HCT116 (cell line): ENCODE results near the gene SLC9A2. TPM values are rescaled to one million over a fixed set of nuclear protein-coding genes. Genes with fewer than 3 reads are reported as not detected.

Experiments used
- ATAC-seq: fragments of 200-7000 bp; cut with Tn5 transposase; 2 replicates; pipeline ENCODE4 v1.9.1; 2020; ENCODE audit warnings: mild to moderate bottlenecking, moderate library complexity
- BruUV-seq: library from RNA; stranded (reverse); fragments of 400-500 nt; replicated peaks from 2 replicates; lab custom pipeline; 2021; lab: Mats Ljungman, UMichigan
- CTCF ChIA-PET: fragments of 300-600 bp; sonication (Branson Sonifier 250); formaldehyde crosslinking; loops from one replicate; lab custom pipeline; 2021; ENCODE audit warnings: antibody characterized with exemption; lab: Charles Lee
- POLR2A ChIA-PET: fragments of 300-600, 350-600 bp; sonication (Branson Sonifier 250); formaldehyde crosslinking; loops from one replicate; lab custom pipeline; 2021; ENCODE audit warnings: antibody characterized with exemption; lab: Charles Lee
- RAD21 ChIA-PET, 2 experiments: fragments of 300-600 bp; sonication (Branson Sonifier 250); formaldehyde crosslinking; loops; one replicate each; lab custom pipeline; 2023; ENCODE audit warnings: low total read pairs in 2 of 2; ENCODE audit not compliant: uncharacterized antibody in 2 of 2, unreplicated experiment in 2 of 2, low non-redundant PET in 1 of 2; lab: Charles Lee
- DNase-seq: peaks from one replicate; pipeline ENCODE4 v3.0.0-alpha.2; 2010; ENCODE audit warnings: low read depth, low spot score
- H2AFZ ChIP-seq: fragments of 200-600 bp; shearing (Covaris generic), sonication (generic); 2 replicates; pipeline ENCODE4 v1.6.1; 2017; ENCODE audit warnings: low read depth, mixed run types, mixed read lengths, antibody characterized with exemption, low read length; ENCODE audit not compliant: poor library complexity, severe bottlenecking
- H3K27ac ChIP-seq: 2 replicates; pipeline ENCODE4 v1.5.1; 2012; ENCODE audit warnings: low read depth, low read length
- H3K27me3 ChIP-seq: fragments of 200-600 bp; sonication (generic); 2 replicates; pipeline ENCODE4 v1.6.1; 2016; ENCODE audit warnings: mixed run types, low read length, mixed read lengths; ENCODE audit not compliant: insufficient read depth
- H3K36me3 ChIP-seq, 2 experiments: fragments of 200-500 bp in 1 of 2; fragments of 200-600 bp in 1 of 2; sonication (Bioruptor generic) in 1 of 2; sonication (generic) in 1 of 2; 2 replicates each; pipeline versions ENCODE4 v1.5.1 to v1.6.1; 2014 to 2016; ENCODE audit warnings: low read length in 2 of 2, inconsistent platforms in 1 of 2, mixed read lengths in 1 of 2, mixed run types in 1 of 2; ENCODE audit not compliant: insufficient read depth in 2 of 2, control insufficient read depth in 1 of 2
- H3K4me1 ChIP-seq, 2 experiments: fragments of 200-600 bp in 1 of 2; sonication (generic) in 1 of 2; 2 replicates each; pipeline versions ENCODE4 v1.5.1 to v1.6.1; 2012 to 2017; ENCODE audit warnings: low read length in 2 of 2, inconsistent platforms in 1 of 2, mild to moderate bottlenecking in 1 of 2, mixed read lengths in 1 of 2, mixed run types in 1 of 2, moderate library complexity in 1 of 2; ENCODE audit not compliant: insufficient read depth in 2 of 2, control insufficient read depth in 1 of 2
- H3K4me2 ChIP-seq: fragments of 200-600 bp; sonication (generic); 2 replicates; pipeline ENCODE4 v1.6.1; 2017; ENCODE audit warnings: mixed run types, low read length, mixed read lengths
- H3K4me3 ChIP-seq, 2 experiments: fragments of 200-600 bp in 1 of 2; sonication (generic) in 1 of 2; replicated peaks in 1 of 2; 2 replicates each; pipeline ENCODE4 v1.5.1; 2011 to 2016; ENCODE audit warnings: low read length in 2 of 2, control low read depth in 1 of 2, low read depth in 1 of 2, mild to moderate bottlenecking in 1 of 2, mixed read lengths in 1 of 2, mixed run types in 1 of 2
- H3K79me2 ChIP-seq: fragments of 200-600 bp; sonication (generic); 2 replicates; pipeline ENCODE4 v1.6.1; 2017; ENCODE audit warnings: mild to moderate bottlenecking, mixed run types, low read length, moderate library complexity, mixed read lengths; ENCODE audit not compliant: insufficient read depth
- H3K9ac ChIP-seq: fragments of 200-600 bp; sonication (generic); 2 replicates; pipeline ENCODE4 v1.6.1; 2016; ENCODE audit warnings: low read length, mixed read lengths
- H3K9me2 ChIP-seq: fragments of 200-600 bp; sonication (generic), shearing (Covaris generic); 2 replicates; pipeline ENCODE4 v1.6.1; 2017; ENCODE audit warnings: mixed run types, mild to moderate bottlenecking, moderate library complexity; ENCODE audit not compliant: insufficient read depth
- H3K9me3 ChIP-seq, 2 experiments: fragments of 200-500 bp in 1 of 2; fragments of 200-600 bp in 1 of 2; sonication (Bioruptor generic) in 1 of 2; sonication (generic) in 1 of 2; 2 replicates each; pipeline ENCODE4 v1.6.1; 2014 to 2017; ENCODE audit warnings: low read length in 2 of 2, mixed read lengths in 2 of 2, inconsistent platforms in 1 of 2, low read depth in 1 of 2, mild to moderate bottlenecking in 1 of 2, mixed run types in 1 of 2, moderate library complexity in 1 of 2; ENCODE audit not compliant: control insufficient read depth in 1 of 2, insufficient read depth in 1 of 2
- H4K20me1 ChIP-seq: fragments of 200-600 bp; sonication (generic), shearing (Covaris generic); 2 replicates; pipeline ENCODE4 v1.6.1; 2017; ENCODE audit warnings: mixed run types, mild to moderate bottlenecking, moderate library complexity; ENCODE audit not compliant: insufficient read depth
- CBX3 ChIP-seq: IDR thresholded peaks from 2 replicates; pipeline ENCODE4 v1.6.1; 2012; ENCODE audit warnings: low read depth
- CEBPB ChIP-seq: IDR thresholded peaks from 2 replicates; pipeline ENCODE4 v1.6.1; 2012; ENCODE audit warnings: low read depth
- CTCF ChIP-seq, 3 experiments: fragments of 200-600 bp in 1 of 3; sonication (generic) in 1 of 3; IDR thresholded peaks in 2 of 3; conservative IDR thresholded peaks in 1 of 3; 2 replicates each; pipeline ENCODE4 v1.5.1; 2012 to 2017; ENCODE audit warnings: low read depth in 2 of 3, low read length in 2 of 3, antibody characterized with exemption in 1 of 3, borderline replicate concordance in 1 of 3, control low read depth in 1 of 3, mild to moderate bottlenecking in 1 of 3, mixed read lengths in 1 of 3, mixed run types in 1 of 3, moderate library complexity in 1 of 3; ENCODE audit not compliant: insufficient read depth in 1 of 3
- ELF1 ChIP-seq: IDR thresholded peaks from 2 replicates; pipeline ENCODE4 v1.6.1; 2012; ENCODE audit warnings: low read depth, borderline replicate concordance
- EZH2 ChIP-seq: fragments of 200-600 bp; sonication (generic); IDR thresholded peaks from 2 replicates; pipeline ENCODE4 v1.6.1; 2017; ENCODE audit warnings: antibody characterized with exemption, mixed run types
- FOSL1 ChIP-seq: IDR thresholded peaks from 2 replicates; pipeline ENCODE4 v1.6.1; 2012; ENCODE audit warnings: low read depth
- JUND ChIP-seq: IDR thresholded peaks from 2 replicates; pipeline ENCODE4 v1.6.1; 2012
- MAX ChIP-seq: IDR thresholded peaks from 2 replicates; pipeline ENCODE4 v1.6.1; 2012
- POLR2A ChIP-seq: IDR thresholded peaks from 2 replicates; pipeline ENCODE4 v1.7.0; 2011; ENCODE audit warnings: borderline replicate concordance; ENCODE audit not compliant: insufficient read depth, insufficient read length; ENCODE audit errors: extremely low read depth
- POLR2AphosphoS5 ChIP-seq: IDR thresholded peaks from 2 replicates; pipeline ENCODE4 v1.6.1; 2011; ENCODE audit warnings: mild to moderate bottlenecking, low read depth, low read length, moderate library complexity
- RAD21 ChIP-seq: IDR thresholded peaks from 2 replicates; pipeline ENCODE4 v1.6.1; 2012; ENCODE audit warnings: low read depth, mild to moderate bottlenecking
- SP1 ChIP-seq: IDR thresholded peaks from 2 replicates; pipeline ENCODE4 v1.6.1; 2012; ENCODE audit warnings: low read depth
- ZNF274 ChIP-seq: fragments of 200-500 bp; sonication (Bioruptor generic); IDR thresholded peaks from 2 replicates; pipeline ENCODE4 v1.6.1; 2014; ENCODE audit warnings: mild to moderate bottlenecking, low read depth, low read length, inconsistent platforms
- intact Hi-C: fragments of 100-400 bp; cut with micrococcal nuclease; formaldehyde crosslinking; loops from 2 replicates; pipeline ENCODE4 v1.10.0; 2022
- total RNA-seq: library from RNA; stranded (reverse); gene quantifications from one replicate; pipeline ENCODE4 v1.2.1, GENCODE V29; 2021; ENCODE audit not compliant: unreplicated experiment

SLC9A2 gene
- total RNA-seq, 1 experiment from 2014 or later, result 1.4 TPM

GRCh38 chr2:102606353-102606752 is 13.0 kb upstream of the SLC9A2 start:
- CTCF ChIA-PET, result interaction anchor here (1.8 kb wide), 1 partner anchor 10 kb away, joined by 6 read pairs; no protein-coding TSS in a partner anchor

GRCh38 chr2:102615620-102616436 is 3.5 kb upstream of the SLC9A2 start:
- RAD21 ChIA-PET, result interaction anchor here in 1 of 2 experiments (1.0 kb wide), 1 partner anchor 143 kb away, joined by 6 read pairs; the partner anchor contains the start of gene SLC9A4
- peak; percentile 78 for ATAC-seq
- POLR2A ChIA-PET, result no interaction called here

More at GRCh38 chr2:102606353-102606752, 13.0 kb upstream of the SLC9A2 start:
- ATAC-seq (no peak), DNase-seq (no peak)
- no peak overlapping the region for H2AFZ ChIP-seq
- no peaks in the 10 kb centered on the region for H3K36me3 ChIP-seq
- H3K79me2 ChIP-seq, result no peaks in the 10 kb centered on the region
- intact Hi-C loops, result no loop called here
- POLR2A ChIA-PET, result no interaction called here
- H3K9me3 ChIP-seq, result no peaks in the 10 kb centered on the region
- H4K20me1 ChIP-seq, result no peaks in the 10 kb centered on the region
- no peak overlapping the region for H3K27ac ChIP-seq
- RAD21 ChIA-PET, result no interaction called here
- no peaks in the 10 kb centered on the region for H3K4me1 ChIP-seq
- no TSS peak for BruUV-seq
- H3K4me2 ChIP-seq, result no peak overlapping the region
- H3K9me2 ChIP-seq, result no peaks in the 10 kb centered on the region
- no peak for TF ChIP-seq EZH2
- TF ChIP-seq, all 23 proteins: peak for 0
- H3K4me3 ChIP-seq, result no peak overlapping the region
- no peaks in the 10 kb centered on the region for H3K27me3 ChIP-seq
- H3K9ac ChIP-seq, result no peak overlapping the region

More at GRCh38 chr2:102615620-102616436, 3.5 kb upstream of the SLC9A2 start:
- Histone ChIP-seq H3K27ac (no peak overlapping the region), H3K27me3 (no peaks in the 10 kb centered on the region), H3K4me3 (no peak overlapping the region), H4K20me1 (no peaks in the 10 kb centered on the region), H3K79me2 (no peaks in the 10 kb centered on the region), H3K9ac (no peak overlapping the region), H2AFZ (no peak overlapping the region), H3K4me2 (no peak overlapping the region), H3K9me3 (no peaks in the 10 kb centered on the region), H3K9me2 (no peaks in the 10 kb centered on the region), H3K36me3 (no peaks in the 10 kb centered on the region), H3K4me1 (peaks cover 8 to 15% of the 10 kb centered on the region in 2 experiments; a peak in 2 of 4 replicates)
- no TSS peak for BruUV-seq
- CTCF ChIA-PET, result interaction anchor here (0.6 to 3.0 kb wide), 16 partner anchors 9 to 172 kb away, joined by 3 to 36 read pairs (median 4); partner anchors contain the start of gene SLC9A4
- intact Hi-C loops, result loop anchor here (1.0 to 5.0 kb wide), 4 partner anchors 87 to 374 kb away; partner anchors contain the start of gene SLC9A4
- DNase-seq, result peak; percentile 35
- no peak for TF ChIP-seq ELF1
- no peak for TF ChIP-seq JUND
- TF ChIP-seq CBX3, result 0 out of 2 replicates have a peak, but pooled peaks have one; percentile 31
- no peak for TF ChIP-seq FOSL1
- no peak for TF ChIP-seq ZNF274
- no peak for TF ChIP-seq POLR2A
- no peak for TF ChIP-seq EZH2
- TF ChIP-seq MAX, result no peak
- no peak for TF ChIP-seq POLR2AphosphoS5
- TF ChIP-seq CEBPB, result no peak
- TF ChIP-seq SP1, result no peak
- TF ChIP-seq RAD21, result peak; percentile 75
- peak; percentile 81 to 97 (median 92) for TF ChIP-seq CTCF (IDR thresholded peaks at IDR 0.05 in 2 of 3, conservative IDR thresholded peaks at IDR 0.05 in 1 of 3; ENCODE audit: borderline replicate concordance in 1 of 3, insufficient read depth in 1 of 3, low read depth in 2 of 3, low read length in 2 of 3)
